HCT116 (cell line): ENCODE measurements around the gene RASAL2.

ENCODE experiments used
- CEBPB ChIP-seq: IDR thresholded peaks from 2 replicates; pipeline ENCODE4 v1.6.1; 2012; ENCODE audit warnings: low read depth
- EGR1 ChIP-seq: IDR thresholded peaks from 2 replicates; pipeline ENCODE4 v1.6.1; 2012; ENCODE audit warnings: low read depth
- ELF1 ChIP-seq: IDR thresholded peaks from 2 replicates; pipeline ENCODE4 v1.6.1; 2012; ENCODE audit warnings: low read depth, borderline replicate concordance
- EZH2 ChIP-seq: fragments of 200-600 bp; sonication (generic); IDR thresholded peaks from 2 replicates; pipeline ENCODE4 v1.6.1; 2017; ENCODE audit warnings: antibody characterized with exemption, mixed run types
- POLR2A ChIP-seq: IDR thresholded peaks from 2 replicates; pipeline ENCODE4 v1.7.0; 2011; ENCODE audit warnings: borderline replicate concordance; ENCODE audit not compliant: insufficient read depth, insufficient read length; ENCODE audit errors: extremely low read depth
- POLR2AphosphoS5 ChIP-seq: IDR thresholded peaks from 2 replicates; pipeline ENCODE4 v1.6.1; 2011; ENCODE audit warnings: mild to moderate bottlenecking, low read depth, low read length, moderate library complexity
- RAD21 ChIP-seq: IDR thresholded peaks from 2 replicates; pipeline ENCODE4 v1.6.1; 2012; ENCODE audit warnings: low read depth, mild to moderate bottlenecking
- SP1 ChIP-seq: IDR thresholded peaks from 2 replicates; pipeline ENCODE4 v1.6.1; 2012; ENCODE audit warnings: low read depth
- YY1 ChIP-seq: IDR thresholded peaks from 2 replicates; pipeline ENCODE4 v1.6.1; 2011; ENCODE audit warnings: low read length, low read depth, moderate library complexity, mild to moderate bottlenecking; ENCODE audit not compliant: insufficient replicate concordance; ENCODE audit errors: extremely low read depth
- ZNF274 ChIP-seq: fragments of 200-500 bp; sonication (Bioruptor generic); IDR thresholded peaks from 2 replicates; pipeline ENCODE4 v1.6.1; 2014; ENCODE audit warnings: mild to moderate bottlenecking, low read depth, low read length, inconsistent platforms
- TF ChIP-seq, protein P1 (sequence below), 3 experiments: fragments of 200-600 bp in 1 of 3; sonication (generic) in 1 of 3; IDR thresholded peaks in 2 of 3; conservative IDR thresholded peaks in 1 of 3; 2 replicates each; pipeline ENCODE4 v1.5.1; 2012 to 2017; ENCODE audit warnings: low read depth in 2 of 3, low read length in 2 of 3, antibody characterized with exemption in 1 of 3, borderline replicate concordance in 1 of 3, control low read depth in 1 of 3, mild to moderate bottlenecking in 1 of 3, mixed read lengths in 1 of 3, mixed run types in 1 of 3, moderate library complexity in 1 of 3; ENCODE audit not compliant: insufficient read depth in 1 of 3
- TF ChIP-seq, protein P2 (sequence below): IDR thresholded peaks from 2 replicates; pipeline ENCODE4 v1.6.1; 2012; ENCODE audit warnings: low read depth
- TF ChIP-seq, protein P3 (sequence below): IDR thresholded peaks from 2 replicates; pipeline ENCODE4 v1.6.1; 2012
- TF ChIP-seq, protein P4 (sequence below): IDR thresholded peaks from 2 replicates; pipeline ENCODE4 v1.6.1; 2011; ENCODE audit warnings: mild to moderate bottlenecking, low read length, moderate library complexity; ENCODE audit not compliant: insufficient replicate concordance; ENCODE audit errors: extremely low read depth

- TF ChIP-seq RAD21 = no peak
- no peak for TF ChIP-seq POLR2A
- TF ChIP-seq, protein P1, sequence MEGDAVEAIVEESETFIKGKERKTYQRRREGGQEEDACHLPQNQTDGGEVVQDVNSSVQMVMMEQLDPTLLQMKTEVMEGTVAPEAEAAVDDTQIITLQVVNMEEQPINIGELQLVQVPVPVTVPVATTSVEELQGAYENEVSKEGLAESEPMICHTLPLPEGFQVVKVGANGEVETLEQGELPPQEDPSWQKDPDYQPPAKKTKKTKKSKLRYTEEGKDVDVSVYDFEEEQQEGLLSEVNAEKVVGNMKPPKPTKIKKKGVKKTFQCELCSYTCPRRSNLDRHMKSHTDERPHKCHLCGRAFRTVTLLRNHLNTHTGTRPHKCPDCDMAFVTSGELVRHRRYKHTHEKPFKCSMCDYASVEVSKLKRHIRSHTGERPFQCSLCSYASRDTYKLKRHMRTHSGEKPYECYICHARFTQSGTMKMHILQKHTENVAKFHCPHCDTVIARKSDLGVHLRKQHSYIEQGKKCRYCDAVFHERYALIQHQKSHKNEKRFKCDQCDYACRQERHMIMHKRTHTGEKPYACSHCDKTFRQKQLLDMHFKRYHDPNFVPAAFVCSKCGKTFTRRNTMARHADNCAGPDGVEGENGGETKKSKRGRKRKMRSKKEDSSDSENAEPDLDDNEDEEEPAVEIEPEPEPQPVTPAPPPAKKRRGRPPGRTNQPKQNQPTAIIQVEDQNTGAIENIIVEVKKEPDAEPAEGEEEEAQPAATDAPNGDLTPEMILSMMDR (IDR thresholded peaks at IDR 0.05 in 2 of 3, conservative IDR thresholded peaks at IDR 0.05 in 1 of 3; ENCODE audit: borderline replicate concordance in 1 of 3, insufficient read depth in 1 of 3, low read depth in 2 of 3, low read length in 2 of 3) = peak in 2 of 3 experiments; percentile 7 to 19; a peak in 1 of 6 replicates
- no peak for TF ChIP-seq SP1
- no peak for TF ChIP-seq EGR1
- TF ChIP-seq YY1 = no peak
- TF ChIP-seq POLR2AphosphoS5 = 0 out of 2 replicates have a peak, but pooled peaks have one; percentile 8
- no peak for TF ChIP-seq EZH2
- TF ChIP-seq, protein P2, sequence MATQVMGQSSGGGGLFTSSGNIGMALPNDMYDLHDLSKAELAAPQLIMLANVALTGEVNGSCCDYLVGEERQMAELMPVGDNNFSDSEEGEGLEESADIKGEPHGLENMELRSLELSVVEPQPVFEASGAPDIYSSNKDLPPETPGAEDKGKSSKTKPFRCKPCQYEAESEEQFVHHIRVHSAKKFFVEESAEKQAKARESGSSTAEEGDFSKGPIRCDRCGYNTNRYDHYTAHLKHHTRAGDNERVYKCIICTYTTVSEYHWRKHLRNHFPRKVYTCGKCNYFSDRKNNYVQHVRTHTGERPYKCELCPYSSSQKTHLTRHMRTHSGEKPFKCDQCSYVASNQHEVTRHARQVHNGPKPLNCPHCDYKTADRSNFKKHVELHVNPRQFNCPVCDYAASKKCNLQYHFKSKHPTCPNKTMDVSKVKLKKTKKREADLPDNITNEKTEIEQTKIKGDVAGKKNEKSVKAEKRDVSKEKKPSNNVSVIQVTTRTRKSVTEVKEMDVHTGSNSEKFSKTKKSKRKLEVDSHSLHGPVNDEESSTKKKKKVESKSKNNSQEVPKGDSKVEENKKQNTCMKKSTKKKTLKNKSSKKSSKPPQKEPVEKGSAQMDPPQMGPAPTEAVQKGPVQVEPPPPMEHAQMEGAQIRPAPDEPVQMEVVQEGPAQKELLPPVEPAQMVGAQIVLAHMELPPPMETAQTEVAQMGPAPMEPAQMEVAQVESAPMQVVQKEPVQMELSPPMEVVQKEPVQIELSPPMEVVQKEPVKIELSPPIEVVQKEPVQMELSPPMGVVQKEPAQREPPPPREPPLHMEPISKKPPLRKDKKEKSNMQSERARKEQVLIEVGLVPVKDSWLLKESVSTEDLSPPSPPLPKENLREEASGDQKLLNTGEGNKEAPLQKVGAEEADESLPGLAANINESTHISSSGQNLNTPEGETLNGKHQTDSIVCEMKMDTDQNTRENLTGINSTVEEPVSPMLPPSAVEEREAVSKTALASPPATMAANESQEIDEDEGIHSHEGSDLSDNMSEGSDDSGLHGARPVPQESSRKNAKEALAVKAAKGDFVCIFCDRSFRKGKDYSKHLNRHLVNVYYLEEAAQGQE = no peak
- TF ChIP-seq ELF1 = no peak
- TF ChIP-seq CEBPB = no peak
- TF ChIP-seq, protein P3, sequence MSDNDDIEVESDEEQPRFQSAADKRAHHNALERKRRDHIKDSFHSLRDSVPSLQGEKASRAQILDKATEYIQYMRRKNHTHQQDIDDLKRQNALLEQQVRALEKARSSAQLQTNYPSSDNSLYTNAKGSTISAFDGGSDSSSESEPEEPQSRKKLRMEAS = 0 out of 2 replicates have a peak, but pooled peaks have one; percentile 24
- TF ChIP-seq, protein P4, sequence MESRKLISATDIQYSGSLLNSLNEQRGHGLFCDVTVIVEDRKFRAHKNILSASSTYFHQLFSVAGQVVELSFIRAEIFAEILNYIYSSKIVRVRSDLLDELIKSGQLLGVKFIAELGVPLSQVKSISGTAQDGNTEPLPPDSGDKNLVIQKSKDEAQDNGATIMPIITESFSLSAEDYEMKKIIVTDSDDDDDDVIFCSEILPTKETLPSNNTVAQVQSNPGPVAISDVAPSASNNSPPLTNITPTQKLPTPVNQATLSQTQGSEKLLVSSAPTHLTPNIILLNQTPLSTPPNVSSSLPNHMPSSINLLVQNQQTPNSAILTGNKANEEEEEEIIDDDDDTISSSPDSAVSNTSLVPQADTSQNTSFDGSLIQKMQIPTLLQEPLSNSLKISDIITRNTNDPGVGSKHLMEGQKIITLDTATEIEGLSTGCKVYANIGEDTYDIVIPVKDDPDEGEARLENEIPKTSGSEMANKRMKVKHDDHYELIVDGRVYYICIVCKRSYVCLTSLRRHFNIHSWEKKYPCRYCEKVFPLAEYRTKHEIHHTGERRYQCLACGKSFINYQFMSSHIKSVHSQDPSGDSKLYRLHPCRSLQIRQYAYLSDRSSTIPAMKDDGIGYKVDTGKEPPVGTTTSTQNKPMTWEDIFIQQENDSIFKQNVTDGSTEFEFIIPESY = no peak
- no peak for TF ChIP-seq ZNF274
These were observed at the start of gene RASAL2 for GRCh38 chr1:178093951-178094738.
